ENCODE results near the gene SLC39A5. TPM values are rescaled to one million over a fixed set of nuclear protein-coding genes. Genes with fewer than 3 reads are reported as not detected.

Gene SLC39A5
- total RNA-seq, 1 donor from 2014 or later = not detected

- DNase-seq = no peak
- intact Hi-C loops (cut with DNase I) = no loop called here
- ATAC-seq (ENCODE audit: poor library complexity) = no peak
Observed at GRCh38 chr12:56236091-56236490, 6.2 kb downstream of the SLC39A5 start.

- intact Hi-C loops (cut with DNase I) = no loop called here
- DNase-seq (no peak), ATAC-seq (ENCODE audit: poor library complexity) (no peak)
Observed at GRCh38 chr12:56236985-56237384, 7.1 kb downstream of the SLC39A5 start.

- intact Hi-C loops (cut with DNase I) = no loop called here
- ATAC-seq (ENCODE audit: poor library complexity) = no peak
- no peak for DNase-seq
Observed at GRCh38 chr12:56237552-56237951, 7.7 kb downstream of the SLC39A5 start.

GRCh38 chr12:56241424-56242303 is 11.8 kb downstream of the SLC39A5 start:
- ATAC-seq (ENCODE audit: poor library complexity) (no peak), DNase-seq (no peak)
- intact Hi-C loops (cut with DNase I) = no loop called here

GRCh38 chr12:56242986-56243385 is 13.1 kb downstream of the SLC39A5 start:
- ATAC-seq (ENCODE audit: poor library complexity) = no peak
- intact Hi-C loops (cut with DNase I) = no loop called here
- no peak for DNase-seq

GRCh38 chr12:56243731-56244181 is 13.9 kb downstream of the SLC39A5 start:
- peak; percentile 48 for ATAC-seq (ENCODE audit: poor library complexity)
- no peak for DNase-seq
- intact Hi-C loops (cut with DNase I) = no loop called here

GRCh38 chr12:56244494-56244893 is 14.6 kb downstream of the SLC39A5 start:
- DNase-seq = no peak
- intact Hi-C loops (cut with DNase I) = no loop called here
- no peak for ATAC-seq (ENCODE audit: poor library complexity)

GRCh38 chr12:56247923-56248322 is 18.1 kb downstream of the SLC39A5 start:
- ATAC-seq (ENCODE audit: poor library complexity) (no peak), DNase-seq (peak; percentile 30)
- intact Hi-C loops (cut with DNase I) = no loop called here

- intact Hi-C loops (cut with DNase I) = no loop called here
- ATAC-seq (ENCODE audit: poor library complexity) (no peak), DNase-seq (no peak)
Observed at GRCh38 chr12:56248711-56249110, 18.9 kb downstream of the SLC39A5 start.

- DNase-seq (no peak), ATAC-seq (ENCODE audit: poor library complexity) (no peak)
- intact Hi-C loops (cut with DNase I) = no loop called here
Observed at GRCh38 chr12:56252649-56253048, 22.8 kb downstream of the SLC39A5 start.

GRCh38 chr12:56253091-56253490 is 23.2 kb downstream of the SLC39A5 start:
- DNase-seq (peak; percentile 27), ATAC-seq (ENCODE audit: poor library complexity) (no peak)
- intact Hi-C loops (cut with DNase I) = no loop called here

- intact Hi-C loops (cut with DNase I) = no loop called here
- ATAC-seq (ENCODE audit: poor library complexity) (no peak), DNase-seq (peak; percentile 13)
Observed at GRCh38 chr12:56255671-56256070, 25.8 kb downstream of the SLC39A5 start.

GRCh38 chr12:56256326-56256960 is 26.6 kb downstream of the SLC39A5 start:
- DNase-seq = no peak
- intact Hi-C loops (cut with DNase I) = no loop called here
- ATAC-seq (ENCODE audit: poor library complexity) = no peak

GRCh38 chr12:56257071-56257470 is 27.2 kb downstream of the SLC39A5 start:
- DNase-seq = no peak
- intact Hi-C loops (cut with DNase I) = no loop called here
- no peak for ATAC-seq (ENCODE audit: poor library complexity)

- DNase-seq = no peak
- intact Hi-C loops (cut with DNase I) = no loop called here
- peak; percentile 23 for ATAC-seq (ENCODE audit: poor library complexity)
Observed at GRCh38 chr12:56257491-56258067, 27.7 kb downstream of the SLC39A5 start.

- ATAC-seq (ENCODE audit: poor library complexity) (peak; percentile 99), DNase-seq (peak; percentile 86)
- intact Hi-C loops (cut with DNase I) = no loop called here
Observed at GRCh38 chr12:56258068-56258819, 28.4 kb downstream of the SLC39A5 start, which contains the start of gene ANKRD52. ANKRD52 (minus strand) TSS chr12:56258384; CDS start chr12:56258269, 115 bp downstream.

- intact Hi-C loops (cut with DNase I) = no loop called here
- ATAC-seq (ENCODE audit: poor library complexity) = no peak
- DNase-seq = no peak
Observed at GRCh38 chr12:56258820-56259183, 29.0 kb downstream of the SLC39A5 start.

- intact Hi-C loops (cut with DNase I) = no loop called here
- no peak for DNase-seq
- ATAC-seq (ENCODE audit: poor library complexity) = no peak
Observed at GRCh38 chr12:56260380-56260779, 30.5 kb downstream of the SLC39A5 start.

- intact Hi-C loops (cut with DNase I) = no loop called here
- ATAC-seq (ENCODE audit: poor library complexity) (no peak), DNase-seq (no peak)
Observed at GRCh38 chr12:56260921-56261320, 31.1 kb downstream of the SLC39A5 start.

Measured in Right ventricle myocardium superior (tissue), 1 donor.